Effector memory CD4-positive, alpha-beta T cell (primary cell): Measurements from ENCODE around the gene RAB8B.

Experiments
- DNase-seq, 3 donors: peaks; one replicate each; pipeline ENCODE4 v3.0.0-alpha.2; 2020
- H3K27ac ChIP-seq: 2 replicates; pipeline ENCODE4 v1.7.0; 2013; ENCODE audit warnings: mild to moderate bottlenecking, low read length, moderate library complexity; ENCODE audit not compliant: insufficient read depth, poor library complexity, severe bottlenecking
- H3K27me3 ChIP-seq: replicated peaks from 2 replicates; pipeline ENCODE4 v1.7.0; 2013; ENCODE audit warnings: mild to moderate bottlenecking, low read length; ENCODE audit not compliant: insufficient read depth, control insufficient read depth, poor library complexity, severe bottlenecking
- H3K36me3 ChIP-seq: 2 replicates; pipeline ENCODE4 v1.7.0; 2013; ENCODE audit warnings: mild to moderate bottlenecking, low read length, moderate library complexity; ENCODE audit not compliant: control insufficient read depth, insufficient read depth
- H3K4me1 ChIP-seq: 2 replicates; pipeline ENCODE4 v1.7.0; 2013; ENCODE audit warnings: low read length, mild to moderate bottlenecking; ENCODE audit not compliant: control insufficient read depth, insufficient read depth, poor library complexity, severe bottlenecking
- H3K4me3 ChIP-seq: 2 replicates; pipeline ENCODE4 v1.7.0; 2013; ENCODE audit warnings: low read length, low read depth, mild to moderate bottlenecking; ENCODE audit not compliant: insufficient read depth, poor library complexity, severe bottlenecking
- H3K9me3 ChIP-seq: 2 replicates; pipeline ENCODE4 v1.7.0; 2013; ENCODE audit warnings: mild to moderate bottlenecking, low read length, moderate library complexity; ENCODE audit not compliant: control insufficient read depth
- total RNA-seq, 3 donors: gene quantifications; one replicate each; lab custom pipeline; 2026; lab: John Stamatoyannopoulos, UW

The RAB8B gene
- total RNA-seq: 110 to 320 (median 239) reads per million in 3 donors

- Histone ChIP-seq H3K4me1 (peaks cover 32% of the 10 kb centered on the region), H3K36me3 (no peaks in the 10 kb centered on the region), H3K27ac (peak within 1 kb of the TSS; percentile 94), H3K27me3 (no peaks in the 10 kb centered on the region), H3K4me3 (peak within 1 kb of the TSS; percentile 99), H3K9me3 (no peaks in the 10 kb centered on the region)
- DNase-seq: peak; percentile 94 to 97 (median 96)
Observed at GRCh38 chr15:63188926-63189871, at the start of gene RAB8B. RAB8B (plus strand) TSS chr15:63189606; CDS start chr15:63189625, 19 bp downstream.

GRCh38 chr15:63140936-63141335 is 48.5 kb upstream of the RAB8B start:
- Histone ChIP-seq H3K27me3 (no peaks in the 10 kb centered on the region), H3K36me3 (no peaks in the 10 kb centered on the region), H3K27ac (no peak overlapping the region)

GRCh38 chr15:63145426-63145825 is 44.0 kb upstream of the RAB8B start:
- no peak overlapping the region for H3K27ac ChIP-seq
- no peaks in the 10 kb centered on the region for H3K36me3 ChIP-seq
- no peak overlapping the region for H3K4me3 ChIP-seq
- DNase-seq: no peak
- H3K27me3 ChIP-seq: no peaks in the 10 kb centered on the region
- H3K4me1 ChIP-seq: no peaks in the 10 kb centered on the region
- H3K9me3 ChIP-seq: no peaks in the 10 kb centered on the region

More at GRCh38 chr15:63140936-63141335, 48.5 kb upstream of the RAB8B start:
- Histone ChIP-seq H3K9me3 (no peaks in the 10 kb centered on the region), H3K4me3 (no peak overlapping the region), H3K4me1 (no peaks in the 10 kb centered on the region)
- DNase-seq: no peak

DNA sequence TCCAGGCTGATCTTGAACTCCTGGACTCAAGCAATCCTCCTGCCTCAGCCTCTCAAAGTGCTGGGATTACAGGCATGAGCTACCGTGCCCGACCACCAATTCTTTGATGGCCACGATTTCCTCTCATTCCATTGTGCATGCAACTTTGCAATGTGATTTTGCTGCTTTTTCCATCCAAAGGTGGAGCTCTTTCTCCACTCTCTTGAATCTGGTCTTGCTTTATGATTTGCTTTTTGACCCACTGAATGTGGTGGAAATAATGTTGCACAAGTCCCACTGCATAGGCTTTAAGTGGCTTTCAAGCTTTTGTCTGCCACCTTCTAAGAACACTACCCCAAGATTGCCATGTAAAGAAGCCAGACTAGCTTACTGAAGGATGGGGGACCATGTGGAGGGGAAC is 42.7 kb upstream of the RAB8B start:
- Histone ChIP-seq H3K36me3 (no peaks in the 10 kb centered on the region), H3K4me1 (no peaks in the 10 kb centered on the region), H3K4me3 (no peak overlapping the region), H3K27me3 (no peaks in the 10 kb centered on the region), H3K27ac (no peak overlapping the region), H3K9me3 (no peaks in the 10 kb centered on the region)
- no peak for DNase-seq

- Histone ChIP-seq H3K4me1 (no peaks in the 10 kb centered on the region), H3K4me3 (no peak overlapping the region), H3K9me3 (no peaks in the 10 kb centered on the region), H3K36me3 (peaks cover 14% of the 10 kb centered on the region), H3K27me3 (no peaks in the 10 kb centered on the region), H3K27ac (no peak overlapping the region)
- no peak for DNase-seq
Observed at GRCh38 chr15:63151665-63152064, 37.7 kb upstream of the RAB8B start.

GRCh38 chr15:63155486-63155885 is 33.9 kb upstream of the RAB8B start:
- Histone ChIP-seq H3K36me3 (peaks cover 14% of the 10 kb centered on the region), H3K4me1 (no peaks in the 10 kb centered on the region), H3K27ac (no peak overlapping the region), H3K4me3 (no peak overlapping the region), H3K9me3 (no peaks in the 10 kb centered on the region), H3K27me3 (no peaks in the 10 kb centered on the region)
- DNase-seq: no peak

DNA sequence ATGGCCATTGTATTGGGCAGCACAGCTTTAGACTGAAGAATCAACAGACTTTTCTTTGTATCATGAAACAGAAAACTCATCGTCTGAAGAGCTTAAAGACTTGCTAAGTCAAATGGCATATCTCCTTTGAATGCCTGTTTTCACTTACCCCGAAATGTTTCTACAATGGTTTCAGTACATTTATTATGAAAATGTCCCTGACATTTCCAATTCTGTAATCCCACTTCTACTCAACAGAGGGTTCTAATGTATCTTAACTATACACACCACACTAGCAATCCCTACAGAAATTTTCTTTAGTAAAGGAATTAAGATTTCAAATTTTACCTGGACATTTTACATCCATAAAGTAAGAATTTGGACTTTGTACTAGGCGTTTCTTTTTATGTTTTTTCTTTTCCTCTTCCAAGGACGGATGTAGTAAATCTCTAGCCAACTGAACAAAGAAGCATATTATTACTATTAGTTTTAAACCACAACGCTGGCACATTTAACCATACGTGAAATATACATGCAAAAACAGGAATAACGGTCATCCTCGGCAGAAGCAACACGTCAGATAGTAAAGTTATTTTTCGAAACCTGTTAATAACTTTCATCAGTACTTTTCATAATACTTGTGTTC is 33.2 kb upstream of the RAB8B start:
- peaks cover 14% of the 10 kb centered on the region for H3K36me3 ChIP-seq
- H3K4me3 ChIP-seq: peak overlapping the region; percentile 98
- H3K4me1 ChIP-seq: no peaks in the 10 kb centered on the region
- H3K27ac ChIP-seq: peak overlapping the region; percentile 85
- no peaks in the 10 kb centered on the region for H3K9me3 ChIP-seq
- no peaks in the 10 kb centered on the region for H3K27me3 ChIP-seq
- DNase-seq: no peak

- Histone ChIP-seq H3K27me3 (no peaks in the 10 kb centered on the region), H3K4me3 (peak overlapping the region; percentile 98), H3K4me1 (no peaks in the 10 kb centered on the region), H3K27ac (peak overlapping the region; percentile 85), H3K9me3 (no peaks in the 10 kb centered on the region), H3K36me3 (peaks cover 14% of the 10 kb centered on the region)
- peak in 1 of 3 donors; percentile 5 for DNase-seq
Observed at GRCh38 chr15:63156755-63157117, 32.7 kb upstream of the RAB8B start.

GRCh38 chr15:63157118-63157843 is 32.1 kb upstream of the RAB8B start, which contains the start of gene RPS27L:
RPS27L (minus strand) TSS chr15:63157477; CDS start chr15:63157405, 72 bp downstream.
- H3K36me3 ChIP-seq: peaks cover 14% of the 10 kb centered on the region
- H3K4me3 ChIP-seq: peak within 1 kb of the TSS; percentile 98

More at GRCh38 chr15:63157118-63157843, 32.1 kb upstream of the RAB8B start, which contains the start of gene RPS27L:
- Histone ChIP-seq H3K27ac (peak within 1 kb of the TSS; percentile 85), H3K4me1 (no peaks in the 10 kb centered on the region), H3K9me3 (no peaks in the 10 kb centered on the region), H3K27me3 (no peaks in the 10 kb centered on the region)
- peak; percentile 67 to 78 (median 73) for DNase-seq
